Measurements from ENCODE around the gene DLGAP3.

The DLGAP3 gene

GRCh38 chr1:34843392-34844251, 85.8 kb downstream of the DLGAP3 start:
- TF ChIP-seq CTCF (IDR thresholded peaks at IDR 0.05; ENCODE audit: low read depth, low read length): no peak
- Histone ChIP-seq H3K9me3 (no peaks in the 10 kb centered on the region), H3K27me3 (no peaks in the 10 kb centered on the region), H3K4me1 (no peaks in the 10 kb centered on the region), H3K36me3 (no peaks in the 10 kb centered on the region), H3K4me3 (ENCODE audit: low read depth, low read length) (no peak overlapping the region)
- DNase-seq: no peak

DNA sequence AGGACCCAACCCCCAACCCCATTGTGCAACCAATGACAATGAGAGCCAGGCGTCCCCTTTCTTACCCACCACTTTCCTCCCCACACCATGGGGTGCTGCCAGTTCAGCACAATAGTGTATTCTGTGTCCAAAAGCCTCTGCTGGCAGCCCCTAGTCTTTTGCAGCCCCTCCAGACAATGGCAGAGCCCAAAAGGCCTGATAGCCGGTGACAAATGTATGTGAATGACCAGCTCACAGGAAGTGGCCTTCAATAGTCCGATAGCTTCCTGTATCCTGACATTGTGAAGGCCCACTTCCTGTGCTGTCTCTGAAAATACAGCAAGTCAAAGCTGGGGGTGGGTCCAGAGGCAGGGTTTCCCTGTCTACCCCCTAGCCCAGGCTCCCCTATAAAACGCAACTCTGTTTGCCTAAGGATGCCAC, 86.5 kb downstream of the DLGAP3 start:
- no peaks in the 10 kb centered on the region for H3K4me1 ChIP-seq
- no peaks in the 10 kb centered on the region for H3K36me3 ChIP-seq
- no peaks in the 10 kb centered on the region for H3K27me3 ChIP-seq
- TF ChIP-seq CTCF (IDR thresholded peaks at IDR 0.05; ENCODE audit: low read depth, low read length): no peak
- H3K9me3 ChIP-seq: no peaks in the 10 kb centered on the region
- no peak overlapping the region for H3K4me3 ChIP-seq (ENCODE audit: low read depth, low read length)
- no peak for DNase-seq

DNA sequence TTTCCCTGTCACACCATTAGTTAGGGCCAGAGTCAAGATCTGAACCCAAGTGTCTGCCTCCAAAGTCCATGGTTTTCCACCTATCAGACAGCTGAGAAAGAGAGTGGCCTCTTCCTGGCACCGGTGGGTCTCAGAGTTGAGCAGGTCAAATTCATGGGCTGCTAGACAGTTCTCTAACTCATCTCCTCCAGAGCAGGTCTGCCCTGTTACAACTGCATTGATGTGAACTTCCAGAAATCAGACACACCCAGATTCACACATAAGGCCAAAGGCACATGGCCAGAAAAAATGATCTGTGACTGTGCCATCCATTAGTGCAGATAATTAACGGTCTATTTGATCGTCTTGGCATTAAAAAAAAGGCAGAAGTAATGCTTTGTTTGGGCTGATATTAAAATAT, 87.4 kb downstream of the DLGAP3 start:
- no peaks in the 10 kb centered on the region for H3K36me3 ChIP-seq
- H3K9me3 ChIP-seq: no peaks in the 10 kb centered on the region
- H3K4me1 ChIP-seq: no peaks in the 10 kb centered on the region
- H3K27me3 ChIP-seq: no peaks in the 10 kb centered on the region
- DNase-seq: no peak
- TF ChIP-seq CTCF (IDR thresholded peaks at IDR 0.05; ENCODE audit: low read depth, low read length): no peak
- no peak overlapping the region for H3K4me3 ChIP-seq (ENCODE audit: low read depth, low read length)

DNA sequence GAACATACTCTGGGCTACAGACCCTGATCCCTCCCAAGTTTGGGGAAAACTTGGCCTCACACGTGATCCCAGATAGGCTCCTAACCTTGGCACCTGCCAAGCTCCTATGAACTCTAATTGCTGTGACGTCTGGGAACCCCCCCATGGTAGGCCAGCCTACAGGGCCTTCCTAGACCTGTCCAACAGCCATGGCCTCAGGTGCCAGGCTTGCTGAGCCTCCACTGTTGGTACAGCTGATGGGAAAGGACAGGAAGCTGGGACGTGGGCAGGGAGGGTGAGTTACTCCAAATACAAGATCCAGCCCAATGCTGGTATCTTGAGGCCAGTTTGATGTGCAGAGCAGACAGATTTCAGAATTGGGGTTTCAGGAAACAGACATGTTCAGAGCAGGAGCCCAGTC, 89.0 kb downstream of the DLGAP3 start:
- no peak for TF ChIP-seq CTCF (IDR thresholded peaks at IDR 0.05; ENCODE audit: low read depth, low read length)
- Histone ChIP-seq H3K27me3 (no peaks in the 10 kb centered on the region), H3K4me3 (ENCODE audit: low read depth, low read length) (no peak overlapping the region), H3K36me3 (no peaks in the 10 kb centered on the region), H3K9me3 (no peaks in the 10 kb centered on the region), H3K4me1 (no peaks in the 10 kb centered on the region)
- DNase-seq: no peak

GRCh38 chr1:34839526-34840305, 89.7 kb downstream of the DLGAP3 start:
- H3K9me3 ChIP-seq: no peaks in the 10 kb centered on the region
- H3K36me3 ChIP-seq: no peaks in the 10 kb centered on the region
- no peak for TF ChIP-seq CTCF (IDR thresholded peaks at IDR 0.05; ENCODE audit: low read depth, low read length)
- H3K4me3 ChIP-seq (ENCODE audit: low read depth, low read length): no peak overlapping the region
- no peak for DNase-seq
- H3K27me3 ChIP-seq: no peaks in the 10 kb centered on the region
- H3K4me1 ChIP-seq: no peaks in the 10 kb centered on the region

- TF ChIP-seq CTCF (IDR thresholded peaks at IDR 0.05; ENCODE audit: low read depth, low read length): no peak
- no peaks in the 10 kb centered on the region for H3K9me3 ChIP-seq
- no peaks in the 10 kb centered on the region for H3K27me3 ChIP-seq
- H3K4me1 ChIP-seq: no peaks in the 10 kb centered on the region
- no peak for DNase-seq
- H3K36me3 ChIP-seq: no peaks in the 10 kb centered on the region
- H3K4me3 ChIP-seq (ENCODE audit: low read depth, low read length): no peak overlapping the region
These were observed 95.7 kb downstream of the DLGAP3 start for GRCh38 chr1:34833711-34834110.

Measured in BE2C (cell line).